ENCODE results near the gene PPP5C.

The PPP5C gene, protein sequence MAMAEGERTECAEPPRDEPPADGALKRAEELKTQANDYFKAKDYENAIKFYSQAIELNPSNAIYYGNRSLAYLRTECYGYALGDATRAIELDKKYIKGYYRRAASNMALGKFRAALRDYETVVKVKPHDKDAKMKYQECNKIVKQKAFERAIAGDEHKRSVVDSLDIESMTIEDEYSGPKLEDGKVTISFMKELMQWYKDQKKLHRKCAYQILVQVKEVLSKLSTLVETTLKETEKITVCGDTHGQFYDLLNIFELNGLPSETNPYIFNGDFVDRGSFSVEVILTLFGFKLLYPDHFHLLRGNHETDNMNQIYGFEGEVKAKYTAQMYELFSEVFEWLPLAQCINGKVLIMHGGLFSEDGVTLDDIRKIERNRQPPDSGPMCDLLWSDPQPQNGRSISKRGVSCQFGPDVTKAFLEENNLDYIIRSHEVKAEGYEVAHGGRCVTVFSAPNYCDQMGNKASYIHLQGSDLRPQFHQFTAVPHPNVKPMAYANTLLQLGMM

DNA sequence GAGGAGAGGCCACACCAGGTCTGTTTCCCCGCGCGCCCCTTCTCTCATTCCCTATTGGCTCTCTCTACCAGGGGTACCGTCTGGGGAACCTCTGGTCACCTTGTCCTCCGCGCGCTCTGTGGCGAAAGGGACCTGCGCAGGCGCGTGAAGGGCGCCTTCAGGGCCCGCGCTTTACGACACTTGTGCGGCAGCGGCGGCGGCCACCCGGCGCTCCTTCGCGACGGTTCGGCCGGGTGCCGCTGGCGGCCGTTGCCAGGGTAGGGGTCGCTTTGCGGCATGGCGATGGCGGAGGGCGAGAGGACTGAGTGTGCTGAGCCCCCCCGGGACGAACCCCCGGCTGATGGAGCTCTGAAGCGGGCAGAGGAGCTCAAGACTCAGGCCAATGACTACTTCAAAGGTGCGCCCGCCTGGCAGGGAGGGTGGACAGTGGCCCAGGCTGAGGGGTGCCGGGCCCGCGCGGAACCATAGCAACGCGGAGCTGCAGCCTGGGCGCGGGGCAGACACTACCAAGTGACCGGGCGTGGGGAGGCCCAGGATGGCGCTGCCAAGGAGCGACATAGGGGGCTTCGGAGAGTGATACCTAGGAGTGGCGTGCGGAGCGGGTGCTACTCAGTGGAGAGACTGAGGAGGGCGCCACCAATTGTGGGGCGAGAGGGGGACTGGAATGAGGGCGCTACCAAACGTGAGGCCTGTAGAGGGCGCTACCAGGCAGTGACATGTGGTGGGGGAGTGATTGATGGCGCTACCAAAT lies at the start of gene PPP5C:
Gene PPP5C (plus strand): TSS at position 267 of the 751 bp plus-strand sequence. CDS start 10 bp downstream, at position 277.
- TF ChIP-seq, protein P1, sequence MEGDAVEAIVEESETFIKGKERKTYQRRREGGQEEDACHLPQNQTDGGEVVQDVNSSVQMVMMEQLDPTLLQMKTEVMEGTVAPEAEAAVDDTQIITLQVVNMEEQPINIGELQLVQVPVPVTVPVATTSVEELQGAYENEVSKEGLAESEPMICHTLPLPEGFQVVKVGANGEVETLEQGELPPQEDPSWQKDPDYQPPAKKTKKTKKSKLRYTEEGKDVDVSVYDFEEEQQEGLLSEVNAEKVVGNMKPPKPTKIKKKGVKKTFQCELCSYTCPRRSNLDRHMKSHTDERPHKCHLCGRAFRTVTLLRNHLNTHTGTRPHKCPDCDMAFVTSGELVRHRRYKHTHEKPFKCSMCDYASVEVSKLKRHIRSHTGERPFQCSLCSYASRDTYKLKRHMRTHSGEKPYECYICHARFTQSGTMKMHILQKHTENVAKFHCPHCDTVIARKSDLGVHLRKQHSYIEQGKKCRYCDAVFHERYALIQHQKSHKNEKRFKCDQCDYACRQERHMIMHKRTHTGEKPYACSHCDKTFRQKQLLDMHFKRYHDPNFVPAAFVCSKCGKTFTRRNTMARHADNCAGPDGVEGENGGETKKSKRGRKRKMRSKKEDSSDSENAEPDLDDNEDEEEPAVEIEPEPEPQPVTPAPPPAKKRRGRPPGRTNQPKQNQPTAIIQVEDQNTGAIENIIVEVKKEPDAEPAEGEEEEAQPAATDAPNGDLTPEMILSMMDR (IDR thresholded peaks at IDR 0.05): peak; percentile 89
- no peak for TF ChIP-seq ZFX (IDR thresholded peaks at IDR 0.05; ENCODE audit: borderline replicate concordance)
- peak within 1 kb of the TSS; percentile 80 for H3K27ac ChIP-seq

DNA sequence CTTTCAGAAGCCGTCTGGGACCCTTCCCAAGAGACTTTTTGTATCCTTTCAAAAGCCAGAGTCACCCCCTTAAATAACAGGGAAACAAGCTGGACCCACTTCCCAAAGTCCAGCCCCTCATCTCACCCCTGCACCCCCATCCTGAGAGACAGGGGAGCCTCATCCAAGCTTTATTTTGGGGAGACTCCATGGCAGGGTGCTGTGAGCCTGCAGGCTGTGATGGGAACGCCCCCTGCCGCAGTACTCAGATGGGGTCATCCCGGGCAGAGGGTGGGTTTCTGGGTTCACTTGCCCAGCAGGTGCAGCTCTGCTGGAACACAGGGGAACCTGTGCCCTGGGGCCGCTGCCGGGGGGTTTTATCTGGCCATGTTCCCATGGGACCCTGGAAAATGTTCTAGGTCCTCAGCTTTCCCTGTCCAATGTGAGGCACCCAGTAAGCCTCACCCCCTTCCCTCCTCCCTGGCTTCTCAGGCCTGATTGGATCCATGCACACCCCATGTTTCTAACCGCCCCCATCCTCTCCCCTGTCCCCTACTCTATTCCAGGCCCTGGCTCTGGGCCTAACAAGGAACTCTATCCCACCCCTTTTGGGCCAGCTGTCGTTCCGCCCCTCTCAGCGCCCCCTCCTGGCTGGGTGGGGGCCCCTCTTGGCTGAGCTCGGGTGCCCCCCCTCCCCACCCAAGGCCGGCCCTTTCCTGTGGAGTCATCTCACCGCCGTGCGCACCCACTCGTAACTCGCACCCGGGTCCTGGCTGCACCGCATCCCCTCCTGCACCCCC lies 49.0 kb upstream of the PPP5C start:
- no peak overlapping the region; the same call in 1 of the 2 replicates for H3K27ac ChIP-seq
- no peak for TF ChIP-seq ZFX (IDR thresholded peaks at IDR 0.05; ENCODE audit: borderline replicate concordance)
- TF ChIP-seq, protein P1 (IDR thresholded peaks at IDR 0.05): no peak

DNA sequence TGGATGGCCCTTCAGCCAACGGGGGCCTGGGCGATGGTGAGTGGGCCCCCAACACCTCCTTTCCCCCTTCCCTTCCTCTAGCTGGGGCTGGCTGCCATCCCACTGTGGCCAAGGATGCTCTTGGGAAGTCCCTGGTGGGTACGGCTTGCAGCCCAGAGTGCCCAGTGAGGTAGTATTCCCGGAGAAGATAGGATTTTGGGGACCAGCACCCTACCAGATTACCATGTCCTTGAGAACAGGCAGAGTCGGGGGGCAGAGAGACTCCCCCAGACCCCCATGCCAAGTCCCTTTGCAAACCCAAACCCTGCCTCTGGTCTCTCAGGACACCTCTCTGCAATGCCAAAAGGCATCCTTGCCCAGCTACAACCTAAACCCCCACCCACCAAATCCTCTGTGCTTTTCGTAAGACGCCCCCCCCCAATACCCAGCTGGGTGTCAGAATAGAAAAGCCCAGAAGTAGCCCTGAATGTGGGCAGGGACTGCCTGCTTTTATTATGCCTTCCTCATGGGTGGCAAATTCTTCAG lies 48.3 kb upstream of the PPP5C start:
- H3K27ac ChIP-seq: peak overlapping the region; percentile 63
- TF ChIP-seq, protein P1 (IDR thresholded peaks at IDR 0.05): no peak
- TF ChIP-seq ZFX (IDR thresholded peaks at IDR 0.05; ENCODE audit: borderline replicate concordance): no peak

DNA sequence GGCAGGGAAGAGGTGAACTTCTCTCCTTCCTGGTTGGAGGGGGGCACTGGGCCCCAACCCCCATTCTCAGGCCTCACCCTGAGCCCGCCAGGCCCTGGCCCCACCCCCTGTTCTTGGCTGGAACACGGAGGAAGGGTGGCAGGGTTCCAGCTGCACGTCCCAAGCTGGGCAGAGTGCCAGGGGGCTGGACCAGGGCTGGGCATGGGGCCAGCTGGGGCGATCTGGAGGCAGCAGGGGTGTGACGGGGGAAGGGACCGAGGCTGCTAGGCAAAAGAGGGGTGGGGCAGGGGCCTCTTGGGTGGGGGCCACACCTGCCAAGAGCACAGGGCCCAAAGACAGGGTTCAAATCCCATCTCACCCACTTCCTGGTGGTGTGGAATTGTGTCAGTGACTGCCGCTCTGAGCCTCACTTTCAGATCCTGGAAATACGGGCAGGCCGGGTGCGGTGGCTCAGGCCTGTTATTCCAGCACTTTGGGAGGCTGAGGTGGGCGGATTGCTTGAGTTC lies 47.8 kb upstream of the PPP5C start:
- TF ChIP-seq, protein P1 (IDR thresholded peaks at IDR 0.05): no peak
- no peak for TF ChIP-seq ZFX (IDR thresholded peaks at IDR 0.05; ENCODE audit: borderline replicate concordance)
- peak overlapping the region; percentile 63 for H3K27ac ChIP-seq

DNA sequence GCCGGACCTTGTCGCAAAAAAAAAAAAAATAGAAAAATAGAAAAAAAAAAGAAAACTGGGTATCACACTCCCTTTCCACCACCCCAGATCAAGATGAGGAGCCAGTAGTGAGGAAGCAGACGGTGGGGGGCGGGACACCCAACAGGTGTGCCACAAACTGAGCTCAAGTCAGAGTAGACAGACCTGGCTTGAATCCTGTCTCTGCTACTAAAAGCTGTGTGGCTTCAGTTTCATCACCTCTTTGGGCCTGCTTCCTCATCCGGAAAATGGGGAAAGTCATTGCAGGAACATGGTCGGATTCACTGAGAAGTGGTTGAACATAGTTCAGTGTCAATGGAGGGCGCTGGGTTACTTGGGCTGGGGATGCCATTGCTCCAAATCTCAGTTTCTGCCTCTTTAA lies 47.2 kb upstream of the PPP5C start:
- H3K27ac ChIP-seq: peak overlapping the region; percentile 63
- no peak for TF ChIP-seq ZFX (IDR thresholded peaks at IDR 0.05; ENCODE audit: borderline replicate concordance)
- TF ChIP-seq, protein P1 (IDR thresholded peaks at IDR 0.05): no peak

DNA sequence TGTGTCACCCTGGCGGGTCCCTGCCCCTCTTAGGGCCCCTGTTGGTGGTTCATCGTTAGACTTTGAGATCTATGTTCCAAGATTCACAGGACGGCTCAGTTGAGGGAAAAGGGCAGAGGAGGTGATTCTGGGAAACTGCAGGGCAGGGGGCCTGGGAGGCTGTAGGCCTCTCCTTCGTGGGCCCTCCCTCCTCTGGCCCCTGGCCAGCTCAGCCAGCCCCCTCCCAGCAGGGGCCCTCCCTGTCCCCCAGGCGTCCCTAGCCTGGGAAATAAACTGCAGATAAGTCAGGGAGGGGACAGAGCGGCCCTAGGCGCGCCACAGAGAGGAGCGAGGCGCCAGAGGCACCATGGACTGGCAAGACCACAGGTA lies 43.6 kb upstream of the PPP5C start:
- TF ChIP-seq, protein P1 (IDR thresholded peaks at IDR 0.05): no peak
- no peak for TF ChIP-seq ZFX (IDR thresholded peaks at IDR 0.05; ENCODE audit: borderline replicate concordance)
- peak overlapping the region; percentile 64 for H3K27ac ChIP-seq
